GM12865 (cell line): ENCODE data around the gene DNMT1.

Experiments
- DNase-seq: peaks from one replicate; pipeline ENCODE4 v3.0.0; 2010; ENCODE audit warnings: low read depth
- H3K4me3 ChIP-seq: 2 replicates; pipeline ENCODE4 v1.5.1; 2011; ENCODE audit warnings: mild to moderate bottlenecking, low read depth, low read length, control low read depth
- CTCF ChIP-seq: IDR thresholded peaks from 2 replicates; pipeline ENCODE4 v1.5.1; 2011; ENCODE audit warnings: low read length, control low read depth, low read depth, inconsistent platforms; ENCODE audit not compliant: insufficient read depth; ENCODE audit errors: missing control alignments

The DNMT1 gene

GRCh38 chr19:10126213-10126639 lies 68.5 kb downstream of the DNMT1 start:
- no peak for TF ChIP-seq CTCF
- no peak for DNase-seq
- no peak overlapping the region for H3K4me3 ChIP-seq

- TF ChIP-seq CTCF = no peak
- H3K4me3 ChIP-seq = no peak overlapping the region
- DNase-seq = no peak
These were observed 70.3 kb downstream of the DNMT1 start for GRCh38 chr19:10124429-10124828.

- no peak for TF ChIP-seq CTCF
- no peak overlapping the region for H3K4me3 ChIP-seq
- no peak for DNase-seq
These were observed 72.7 kb downstream of the DNMT1 start for GRCh38 chr19:10122045-10122444.

- H3K4me3 ChIP-seq = no peak overlapping the region
- TF ChIP-seq CTCF = no peak
- no peak for DNase-seq
These were observed 74.1 kb downstream of the DNMT1 start for GRCh38 chr19:10120538-10121189.

GRCh38 chr19:10118960-10119359 lies 75.8 kb downstream of the DNMT1 start:
- no peak for DNase-seq
- H3K4me3 ChIP-seq = peak overlapping the region; percentile 99
- no peak for TF ChIP-seq CTCF

- H3K4me3 ChIP-seq = no peak overlapping the region
- no peak for DNase-seq
- TF ChIP-seq CTCF = no peak
These were observed 77.7 kb downstream of the DNMT1 start for GRCh38 chr19:10116866-10117616.
